Measurements from ENCODE around the gene NEU4.

The NEU4 gene

DNA sequence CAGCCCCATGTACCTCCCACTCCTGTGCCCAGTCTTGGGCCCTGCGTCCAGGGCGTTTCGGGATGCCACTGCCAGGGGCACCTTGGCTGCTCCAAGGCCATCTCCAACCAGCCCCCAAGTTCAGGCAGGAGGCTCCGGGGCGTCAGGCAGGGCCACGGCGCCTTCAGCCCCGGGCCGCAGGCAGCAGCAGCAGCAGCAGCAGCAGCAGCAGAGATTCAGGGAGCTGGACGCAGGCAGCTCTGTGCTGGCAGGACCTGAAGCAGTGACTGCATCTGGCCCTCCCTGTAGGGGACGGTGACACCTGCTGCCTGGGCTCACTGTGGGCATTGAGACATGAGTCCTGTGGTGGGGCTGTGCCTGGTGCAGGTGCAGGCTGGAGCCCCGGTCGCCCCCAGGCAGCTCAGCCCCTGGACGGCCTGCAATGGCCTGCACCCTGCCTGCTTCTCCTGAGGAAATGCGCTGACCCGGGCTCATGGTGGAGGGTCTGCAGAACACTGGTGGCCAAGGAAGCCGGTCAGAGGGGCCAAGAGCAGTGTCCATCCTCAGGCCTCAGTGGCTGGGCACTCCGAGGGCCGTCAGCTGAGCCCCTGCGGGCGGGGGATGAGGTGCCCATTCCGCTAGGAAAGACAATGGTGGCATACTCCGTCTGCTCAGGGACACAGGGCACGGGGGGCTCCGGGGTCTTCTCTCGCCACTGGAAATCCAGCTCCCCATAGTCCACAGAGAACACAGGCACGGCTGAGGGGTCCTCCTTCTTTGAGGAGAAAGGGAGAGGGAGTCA lies 41.7 kb downstream of the NEU4 start:
- no peak for DNase-seq (ENCODE audit: extremely low read depth in 1 of 2, low read depth in 1 of 2)

DNA sequence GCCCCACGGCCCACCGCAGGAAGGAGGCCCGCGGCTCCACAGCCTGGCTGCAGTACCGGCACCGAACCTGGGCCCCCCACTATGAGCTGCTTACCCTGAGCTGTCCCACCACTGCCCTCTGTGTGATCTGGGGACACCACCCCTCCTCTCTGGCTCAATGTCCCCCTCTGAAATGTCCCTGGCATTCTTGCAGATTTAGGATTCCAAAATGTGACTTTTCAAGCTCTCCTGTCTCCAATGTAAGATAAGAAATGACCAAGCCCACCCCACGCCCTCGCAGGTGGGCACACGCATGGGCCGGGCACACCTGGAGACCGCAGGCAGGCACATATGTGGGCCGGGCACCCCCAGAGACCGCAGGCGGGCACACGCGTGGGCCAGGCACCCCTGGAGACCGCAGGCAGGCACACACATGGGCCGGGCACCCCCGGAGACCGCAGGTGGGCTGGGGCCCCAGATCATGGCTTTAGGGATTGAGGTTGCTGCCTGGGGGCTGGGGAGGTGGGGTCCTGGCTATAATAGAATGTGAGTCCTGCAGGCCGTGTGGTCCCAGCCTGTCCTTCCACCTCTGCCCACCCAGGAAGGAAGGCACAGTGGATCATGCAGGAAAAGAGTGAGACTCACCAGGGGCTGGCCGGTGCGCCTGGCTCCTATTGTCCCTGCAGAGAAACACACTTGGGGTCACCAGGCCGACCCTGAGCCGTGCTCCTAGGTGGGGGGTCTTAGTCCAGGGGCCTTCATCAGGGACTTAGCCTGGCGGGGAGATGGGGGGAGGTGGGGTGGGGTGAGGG lies 42.5 kb downstream of the NEU4 start:
- DNase-seq (ENCODE audit: extremely low read depth in 1 of 2, low read depth in 1 of 2): no peak

DNA sequence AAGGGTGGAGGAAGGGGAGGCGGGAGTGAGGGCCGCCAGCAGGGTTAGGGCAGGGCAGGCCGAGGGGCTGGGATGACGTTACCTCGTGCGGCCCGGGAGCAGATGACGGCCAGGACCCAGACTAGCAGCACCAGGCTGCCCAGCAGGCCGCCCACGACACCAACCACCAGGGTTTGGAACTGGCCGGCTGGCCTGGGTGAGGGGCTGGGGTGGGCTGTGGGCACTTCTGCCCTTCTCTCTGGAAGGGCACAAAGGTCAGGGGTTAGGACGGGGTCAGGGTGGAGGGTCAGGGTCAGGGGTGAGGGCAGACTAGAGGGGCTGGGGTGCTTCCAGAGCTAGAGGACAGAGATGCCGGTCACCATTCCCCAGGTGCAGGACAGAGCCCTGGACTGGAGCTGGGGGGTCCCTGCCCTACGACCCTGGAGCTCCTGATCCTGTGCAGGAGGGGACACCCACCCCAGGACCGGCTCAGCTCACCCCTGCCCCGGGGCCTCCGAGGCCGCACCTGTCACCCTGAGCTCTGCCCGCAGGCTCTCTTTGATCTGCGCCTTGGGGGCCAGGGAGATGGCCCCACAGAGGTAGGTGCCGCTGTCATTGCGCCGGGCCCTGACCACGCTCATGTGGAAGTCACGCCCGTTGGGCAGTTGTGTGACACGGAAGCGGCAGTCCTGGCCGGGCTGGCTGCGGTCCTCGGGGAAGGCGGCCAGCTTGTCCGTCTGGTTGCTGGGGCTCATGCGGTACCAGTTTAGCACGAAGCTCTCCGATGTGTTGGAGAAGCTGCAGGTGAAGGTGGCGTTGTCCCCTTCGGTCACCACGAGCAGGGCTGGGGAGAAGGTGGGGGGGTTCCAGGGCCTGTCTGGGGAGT lies 43.4 kb downstream of the NEU4 start:
- no peak for DNase-seq (ENCODE audit: extremely low read depth in 1 of 2, low read depth in 1 of 2)

DNA sequence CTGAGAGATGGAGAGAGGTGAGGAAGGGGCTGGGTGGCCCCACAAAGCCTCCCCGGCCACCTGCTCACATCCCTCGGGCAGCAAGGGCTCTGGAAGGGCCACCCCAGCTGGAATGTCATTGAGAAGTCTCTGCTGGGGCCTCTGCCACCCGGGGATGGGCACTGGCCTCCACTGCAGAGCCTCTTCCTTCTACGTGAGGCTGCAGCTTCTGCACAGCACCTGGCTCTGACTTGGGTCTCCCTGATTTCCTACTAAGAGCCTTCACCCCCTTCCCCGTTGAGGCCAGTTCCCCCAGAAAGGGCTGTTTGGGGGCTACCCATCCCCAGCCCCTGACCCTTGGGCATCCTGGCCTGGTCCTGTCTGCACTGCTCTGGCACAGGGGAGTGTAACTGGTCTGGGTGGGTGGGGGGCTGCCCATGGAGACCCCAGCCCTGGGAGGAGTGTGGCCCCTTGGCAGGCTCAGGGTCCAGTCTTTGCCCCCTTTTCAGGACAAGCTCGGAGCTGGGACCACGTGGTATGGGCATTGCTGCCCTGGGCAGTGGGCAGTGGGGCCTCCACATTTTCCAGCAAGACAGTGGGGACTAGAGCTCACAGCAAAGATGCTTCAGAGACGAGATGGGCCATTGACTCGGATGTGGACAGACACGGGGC lies 44.1 kb downstream of the NEU4 start:
- DNase-seq (ENCODE audit: extremely low read depth in 1 of 2, low read depth in 1 of 2): no peak

DNA sequence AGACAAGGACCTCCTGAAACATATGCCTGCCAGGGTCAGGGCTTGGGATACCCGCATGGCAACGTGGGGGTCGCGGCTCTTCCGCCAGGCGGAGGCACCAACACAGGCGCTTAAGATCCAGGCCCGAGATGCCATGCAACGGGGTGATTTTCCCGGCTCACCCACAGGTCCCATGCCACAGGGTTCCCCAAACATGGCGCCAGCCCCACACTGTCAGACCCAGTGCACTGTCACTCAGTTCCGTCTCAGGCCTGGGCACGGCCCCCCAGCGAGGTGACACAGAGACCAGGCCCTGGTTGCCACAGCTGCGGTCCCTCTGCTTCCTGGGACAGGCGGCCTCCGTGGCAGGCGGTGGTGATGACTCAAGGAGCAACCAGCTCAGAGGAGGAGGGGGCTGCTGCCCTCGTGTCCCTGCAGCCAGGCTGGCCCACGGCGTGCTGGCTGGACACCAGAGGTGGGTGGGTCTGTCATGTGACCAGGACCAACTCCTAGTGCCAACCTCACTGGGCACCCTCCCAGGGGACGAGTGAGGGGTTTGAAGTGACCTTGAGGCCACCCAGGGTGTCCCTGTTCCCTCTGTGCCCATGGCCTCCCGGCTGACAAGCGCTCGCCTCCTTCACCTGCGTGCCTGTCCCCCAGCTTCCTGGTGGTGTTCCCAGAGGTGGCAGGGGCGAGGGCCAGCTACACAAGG lies 44.8 kb downstream of the NEU4 start:
- no peak for DNase-seq (ENCODE audit: extremely low read depth in 1 of 2, low read depth in 1 of 2)

DNA sequence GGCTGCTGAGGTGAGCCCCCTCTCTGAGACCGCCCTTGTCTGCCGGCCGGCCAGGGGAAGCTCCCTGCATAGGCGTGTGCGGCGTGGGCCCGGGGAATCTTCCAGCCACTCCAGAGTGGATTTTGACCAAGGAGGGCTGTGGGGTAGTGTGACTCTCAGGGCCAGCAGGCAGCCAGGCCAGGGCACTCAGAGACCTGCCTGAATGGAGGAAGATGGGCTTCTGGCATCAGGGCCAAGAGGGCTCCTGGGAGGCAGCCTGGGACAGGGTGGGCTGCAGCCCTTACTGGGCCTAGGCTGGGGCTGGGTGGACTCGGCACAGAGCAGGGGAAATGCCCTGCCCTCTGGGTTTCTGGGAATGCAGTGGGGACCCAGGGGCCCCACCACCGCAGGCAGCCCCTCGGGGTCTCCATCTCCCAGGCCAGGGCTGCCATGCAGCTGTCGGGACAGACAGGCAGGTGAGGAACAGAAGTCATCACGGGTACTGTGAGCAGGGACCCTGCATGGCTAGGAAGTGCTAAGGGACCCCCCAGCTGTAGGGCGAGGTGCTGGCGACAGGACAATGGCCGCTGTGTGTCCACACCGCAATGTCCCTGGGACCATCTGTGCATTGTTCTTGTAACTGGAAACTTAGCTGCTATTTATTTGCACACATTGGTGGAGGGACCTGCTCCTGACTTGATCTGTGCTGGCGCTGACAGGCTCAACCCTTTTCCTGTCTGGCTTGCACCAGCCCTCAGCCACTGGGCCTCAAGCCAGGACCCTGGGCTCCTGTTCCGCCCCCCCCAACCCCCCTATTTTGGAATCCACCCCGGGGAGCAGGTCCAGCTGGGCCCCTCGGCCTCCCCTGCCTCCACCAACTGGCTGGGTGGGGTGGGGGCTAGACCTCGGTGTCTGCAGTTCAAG lies 45.6 kb downstream of the NEU4 start:
- DNase-seq (ENCODE audit: extremely low read depth in 1 of 2, low read depth in 1 of 2): no peak

DNA sequence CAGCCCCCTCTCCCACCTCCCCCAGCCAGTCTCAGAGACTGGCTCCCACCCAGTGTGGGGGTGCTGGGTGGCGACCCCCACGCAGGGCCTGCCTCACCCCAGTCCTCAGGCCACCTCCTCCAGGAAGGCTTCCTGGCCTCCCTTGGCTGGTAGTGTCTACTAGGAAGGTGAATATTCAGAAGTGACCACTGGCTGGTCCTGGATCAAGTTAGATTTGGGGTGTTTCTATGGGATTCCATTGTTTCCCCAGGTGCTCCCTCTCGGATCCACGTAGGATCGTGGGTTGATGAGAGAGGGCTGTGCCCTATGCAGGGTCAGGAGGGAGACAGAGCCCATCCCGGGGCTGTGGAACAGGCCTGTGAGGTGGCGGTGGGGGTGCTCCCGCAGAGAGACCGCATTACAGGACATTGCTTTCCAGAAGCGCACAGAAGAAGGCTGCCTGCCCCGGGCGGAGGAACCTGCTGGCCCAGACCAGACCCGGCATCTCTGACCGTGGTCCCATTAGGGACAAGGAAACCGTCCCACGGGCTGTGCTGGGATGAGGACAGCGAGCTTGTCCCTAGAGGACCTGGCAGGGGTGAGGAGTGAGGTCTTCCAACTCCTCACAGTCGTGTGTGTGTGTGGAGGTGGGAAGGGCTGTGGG lies 46.4 kb downstream of the NEU4 start:
- no peak for DNase-seq (ENCODE audit: extremely low read depth in 1 of 2, low read depth in 1 of 2)

DNA sequence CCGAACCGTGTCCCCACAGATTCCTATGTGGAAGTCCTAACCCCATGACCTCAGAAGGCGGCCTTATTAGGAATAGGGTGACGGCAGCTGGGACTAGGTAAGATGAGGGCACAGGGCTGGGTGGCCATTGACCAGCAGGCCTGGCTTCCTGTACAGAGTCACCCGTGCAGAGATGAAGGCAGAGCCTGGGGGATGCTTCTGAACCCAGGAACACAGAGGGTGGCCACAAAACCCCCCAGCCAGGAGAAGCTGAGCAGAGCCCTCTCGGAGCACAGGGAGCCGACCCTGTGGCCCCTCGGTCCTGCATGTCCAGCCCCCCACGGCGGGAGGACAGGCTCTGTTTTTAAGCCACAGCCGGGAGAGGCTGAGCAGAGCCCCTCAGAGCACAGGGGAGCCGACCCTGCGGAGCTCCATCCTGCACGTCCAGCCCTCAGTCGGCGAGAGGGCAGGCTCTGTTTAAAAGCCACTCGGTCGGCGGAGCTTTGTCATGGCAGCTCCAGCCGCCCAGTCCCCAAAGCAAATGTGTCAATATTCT lies 47.0 kb downstream of the NEU4 start:
- no peak for DNase-seq (ENCODE audit: extremely low read depth in 1 of 2, low read depth in 1 of 2)

DNA sequence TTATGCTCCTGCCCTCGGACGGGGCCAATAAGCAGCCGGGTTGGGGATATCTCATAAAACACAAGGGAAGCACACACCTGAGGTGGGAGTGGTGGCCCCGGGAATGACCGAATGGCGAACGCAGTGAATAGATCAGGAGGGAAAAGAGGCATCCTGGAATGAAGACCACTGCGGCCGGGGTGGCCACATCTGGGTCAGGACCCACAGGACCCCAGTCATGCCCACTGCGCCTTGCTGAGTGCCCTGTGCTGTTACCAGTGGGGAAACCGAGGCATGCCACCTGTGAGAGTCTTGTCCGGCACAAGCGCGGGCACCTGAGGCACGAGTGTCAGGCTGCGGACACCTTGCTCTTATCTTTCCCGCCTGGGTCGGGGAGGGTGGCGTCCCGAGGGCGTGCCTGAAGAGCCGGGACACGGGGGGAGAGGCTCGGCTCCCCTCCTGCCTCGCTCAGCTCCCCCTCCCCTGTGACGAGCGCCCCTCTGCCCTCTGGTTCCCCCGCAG lies 48.1 kb downstream of the NEU4 start:
- DNase-seq (ENCODE audit: extremely low read depth in 1 of 2, low read depth in 1 of 2): no peak

DNA sequence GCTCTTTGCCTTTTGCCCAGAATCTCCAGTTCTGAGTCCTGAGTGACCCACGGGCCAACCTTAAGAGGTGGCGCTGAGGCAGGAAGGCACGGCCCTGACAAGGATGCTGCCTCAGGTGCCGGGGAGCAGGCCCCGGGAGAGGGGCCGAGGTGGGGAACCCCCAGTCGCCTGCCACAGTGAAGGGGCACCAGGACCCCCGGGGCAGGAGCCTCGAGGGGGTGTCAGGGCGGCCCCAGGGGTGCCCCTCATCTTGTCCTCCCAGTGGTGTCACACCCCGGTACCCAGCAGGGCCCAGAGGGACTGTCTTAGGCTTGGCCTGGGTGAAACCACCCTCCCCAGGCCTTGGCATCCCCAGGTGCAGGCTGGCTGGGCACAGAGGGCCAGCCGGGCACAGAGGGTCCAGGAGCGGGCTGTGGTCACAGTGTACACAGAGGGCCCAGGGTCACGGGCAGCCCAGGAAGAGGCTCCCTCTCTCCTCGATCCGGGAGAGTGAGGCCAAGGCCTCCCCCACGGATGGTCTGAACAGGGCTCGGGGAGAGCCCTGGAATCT lies 48.7 kb downstream of the NEU4 start:
- DNase-seq (ENCODE audit: extremely low read depth in 1 of 2, low read depth in 1 of 2): no peak

DNA sequence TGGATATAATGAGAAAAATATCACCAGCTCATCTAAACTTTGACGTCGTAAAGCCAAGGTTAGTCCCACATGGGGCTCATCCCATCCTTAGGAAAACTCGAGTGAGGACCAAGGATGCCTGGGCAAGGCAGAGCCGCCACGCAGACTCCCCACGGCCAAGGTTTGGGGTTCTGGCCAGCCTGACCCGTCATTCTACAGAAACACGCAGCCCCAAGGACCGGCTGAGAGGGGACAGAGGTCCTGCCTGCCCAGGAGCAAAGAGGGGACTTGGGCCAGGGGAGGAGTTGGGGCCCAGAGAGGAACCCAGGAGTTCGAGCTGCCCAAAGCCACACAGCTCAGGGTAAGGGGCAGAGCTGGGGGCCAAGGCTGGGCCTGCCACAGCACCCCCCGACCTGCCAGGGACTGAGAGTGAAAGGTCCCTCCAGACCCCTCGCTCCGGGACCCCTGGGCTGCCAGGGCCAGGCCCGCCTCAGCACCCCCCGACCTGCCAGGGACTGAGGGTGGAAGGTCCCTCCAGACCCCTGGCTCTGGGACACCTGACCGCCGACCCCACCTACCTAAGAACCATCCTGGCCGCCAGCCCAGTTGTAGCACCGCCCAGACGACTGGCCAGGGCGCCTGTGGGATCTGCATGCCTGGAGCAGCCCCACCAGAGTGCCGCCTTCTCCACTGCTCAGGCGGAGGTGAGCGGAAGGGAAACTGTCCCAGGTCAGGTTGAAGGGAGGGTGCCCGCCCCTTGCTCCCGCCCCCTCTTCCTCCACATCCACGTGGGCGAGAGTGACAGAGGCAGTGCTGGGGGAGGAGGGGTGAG lies 49.4 kb downstream of the NEU4 start, which contains the start of gene PDCD1:
PDCD1 (minus strand) TSS at position 689 of the 811 bp plus-strand sequence; CDS start at position 633, 56 bp downstream.
- peak; percentile 59 to 79 for DNase-seq (ENCODE audit: extremely low read depth in 1 of 2, low read depth in 1 of 2)

DNA sequence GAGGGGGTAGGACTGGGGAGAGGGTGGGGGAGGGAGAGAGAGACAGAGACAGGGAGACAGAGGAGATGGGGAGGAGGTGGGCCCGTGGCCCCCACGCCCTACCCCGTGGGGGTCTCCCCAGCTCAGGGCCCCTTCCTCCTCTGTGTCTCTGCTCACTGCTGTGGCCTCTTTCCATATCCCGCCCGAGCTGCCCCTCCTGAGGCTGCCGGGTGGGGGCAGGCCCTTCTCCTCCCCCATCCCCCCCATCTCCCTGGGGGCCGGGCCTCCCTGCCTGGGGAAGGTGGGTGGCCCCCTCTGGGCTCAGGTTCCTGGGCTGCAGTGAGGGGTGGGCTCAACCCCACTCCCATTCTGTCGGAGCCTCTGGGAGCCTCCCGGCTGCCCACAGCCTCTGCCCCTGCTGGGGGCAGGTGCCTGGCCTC lies 50.0 kb downstream of the NEU4 start:
- DNase-seq (ENCODE audit: extremely low read depth in 1 of 2, low read depth in 1 of 2): no peak

DNA sequence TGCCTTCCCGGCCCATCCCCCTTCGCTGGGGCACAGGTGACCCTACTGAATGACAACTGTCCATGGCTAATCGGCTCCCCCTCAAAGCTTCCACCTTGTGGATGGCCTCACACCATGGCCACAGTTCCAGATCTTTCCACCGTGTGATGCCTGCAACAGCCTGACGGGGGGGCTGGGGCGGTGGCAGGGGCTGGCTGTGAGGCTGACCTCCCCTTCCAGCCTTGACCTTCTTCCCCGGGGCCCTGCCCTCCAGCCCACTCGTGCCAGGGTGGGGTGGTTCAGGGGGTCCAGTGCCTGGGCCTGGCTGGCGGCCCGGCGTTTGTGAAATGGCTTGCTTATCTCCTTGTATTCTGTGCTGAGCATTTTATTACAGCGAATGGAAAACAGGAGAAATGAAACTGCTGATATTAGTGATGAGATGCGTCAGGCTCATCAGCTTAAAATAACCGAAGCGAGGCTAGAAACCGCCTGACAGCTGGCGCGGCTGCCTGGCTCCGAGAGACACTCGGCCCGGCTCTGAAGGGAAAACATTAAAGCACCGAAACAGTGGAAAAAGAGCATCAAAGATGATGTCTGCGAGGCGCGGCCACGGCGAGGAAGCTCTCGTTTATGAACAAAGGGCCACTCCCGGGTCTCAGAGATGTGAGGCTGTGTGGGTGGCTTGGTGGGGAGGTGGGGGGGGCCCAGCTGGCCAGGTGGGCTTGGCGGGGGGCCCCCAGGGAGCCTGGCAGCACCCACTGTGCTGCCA lies 50.6 kb downstream of the NEU4 start:
- peak; percentile 48 to 72 for DNase-seq (ENCODE audit: extremely low read depth in 1 of 2, low read depth in 1 of 2)

DNA sequence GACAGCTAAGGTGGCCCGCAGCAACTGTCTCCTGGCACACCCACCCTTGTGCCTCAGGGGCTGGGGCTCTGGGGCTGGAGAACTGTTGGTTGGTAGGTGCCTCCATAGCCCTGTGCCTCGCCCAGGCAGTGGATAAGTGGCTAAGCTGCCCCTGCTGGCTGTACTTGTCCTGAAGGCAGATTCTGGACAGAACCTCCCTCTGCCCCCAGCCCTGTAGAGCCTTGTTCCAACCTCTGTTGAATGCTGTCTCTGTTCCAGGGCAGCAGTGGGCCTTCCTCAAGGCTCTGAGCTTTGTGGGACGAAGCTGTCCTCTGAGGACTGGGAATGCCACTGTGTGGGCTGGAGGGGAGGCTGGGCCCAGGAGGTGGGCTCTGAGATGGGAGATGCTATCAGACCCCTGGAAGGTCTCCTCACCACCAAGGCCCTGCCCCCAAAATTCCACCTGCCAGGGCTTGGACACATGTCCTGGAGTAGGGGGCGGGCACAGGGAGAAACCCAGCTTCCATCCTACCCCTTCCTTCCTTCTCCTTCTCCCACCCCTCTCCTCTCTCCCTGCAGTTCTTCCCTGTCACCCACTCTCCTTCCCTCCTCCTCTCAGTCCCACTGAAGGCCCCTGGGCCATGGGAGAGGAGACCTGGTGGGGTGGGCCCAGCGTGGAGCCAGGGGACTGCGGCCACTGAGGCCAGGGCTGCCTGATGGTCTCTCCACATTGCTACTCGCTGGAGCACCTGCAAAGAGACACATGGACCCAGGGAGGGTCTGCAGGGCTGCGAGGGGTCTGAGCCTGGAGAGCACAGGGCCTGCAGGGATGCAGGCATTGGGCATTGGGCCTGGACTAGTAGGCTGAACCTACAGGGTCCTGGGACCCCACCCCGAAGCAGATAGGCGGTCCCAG lies 51.4 kb downstream of the NEU4 start:
- DNase-seq (ENCODE audit: extremely low read depth in 1 of 2, low read depth in 1 of 2): peak in 1 of 2 donors; percentile 36

DNA sequence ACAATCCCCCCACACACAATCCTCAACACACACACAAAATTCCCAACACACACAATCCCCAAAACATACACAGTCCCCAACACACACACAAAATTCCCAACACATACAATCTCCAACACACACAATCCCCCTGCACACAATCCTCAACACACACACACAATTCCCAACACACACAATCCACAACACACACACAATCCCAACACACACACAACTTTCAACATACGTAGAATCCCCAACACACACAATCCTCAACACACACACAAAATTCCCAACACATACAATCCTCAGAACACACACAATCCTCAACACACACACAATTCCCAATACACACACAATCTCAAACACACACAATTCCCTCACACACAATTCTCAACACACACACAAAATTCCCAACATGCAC lies 52.3 kb downstream of the NEU4 start:
- no peak for DNase-seq (ENCODE audit: extremely low read depth in 1 of 2, low read depth in 1 of 2)

Data from stimulated activated CD8-positive, alpha-beta memory T cell treated with anti-CD3 and anti-CD28 coated beads, Interleukin-7, amount 100 ng/mL, for 48 hours (primary cell).